Peyer's patch (tissue), 4 donors: ENCODE measurements around the gene NKAIN2. TPM values are rescaled to one million over a fixed set of nuclear protein-coding genes. Genes with fewer than 3 reads are reported as not detected.

Experiments used
- DNase-seq, 3 donors: peaks; one replicate each; pipeline ENCODE4 v3.0.0-alpha.2; 2017 to 2019
- H3K27ac ChIP-seq, 4 donors: fragments of 200-600 bp; sonication (generic); one replicate each; pipeline ENCODE4 v1.5.1; 2016 to 2019
- H3K27me3 ChIP-seq, 2 donors: fragments of 200-600 bp; sonication (generic); one replicate each; pipeline ENCODE4 v1.5.1; 2019
- H3K36me3 ChIP-seq, 3 donors: fragments of 200-600 bp; sonication (generic); one replicate each; pipeline ENCODE4 v1.5.1; 2016 to 2019
- H3K4me1 ChIP-seq, 4 donors: fragments of 200-600 bp; sonication (generic); one replicate each; pipeline ENCODE4 v1.5.1; 2016 to 2019
- H3K4me3 ChIP-seq, 4 donors: fragments of 200-600 bp; sonication (generic); 1 replicate in 3 of 4; 2 replicates in 1 of 4; pipeline ENCODE4 v1.5.1; 2016 to 2019; ENCODE audit warnings: mild to moderate bottlenecking in 1 of 4
- H3K9me3 ChIP-seq, 4 donors: fragments of 200-600 bp; sonication (generic); one replicate each; pipeline ENCODE4 v1.5.1; 2016 to 2019; ENCODE audit warnings: mild to moderate bottlenecking in 1 of 4
- CTCF ChIP-seq, 6 experiments: fragments of 450-650 bp in 4 of 6; fragments of 200-600 bp in 2 of 6; sonication (generic) in 1 of 6; IDR thresholded peaks; one replicate each; pipeline ENCODE4 v1.5.1; 2017 to 2019; ENCODE audit warnings: antibody characterized with exemption in 6 of 6, mild to moderate bottlenecking in 3 of 6, moderate library complexity in 1 of 6
- POLR2A ChIP-seq, 2 donors: fragments of 450-650 bp; IDR thresholded peaks; one replicate each; pipeline ENCODE4 v1.5.1; 2017; ENCODE audit warnings: antibody characterized with exemption in 2 of 2, mild to moderate bottlenecking in 2 of 2, moderate library complexity in 2 of 2
- total RNA-seq, 4 donors: library from RNA; depleted of rRNA; stranded (reverse); fragments of >200 nt; gene quantifications; one replicate each; pipeline ENCODE4 v1.1.0, GENCODE V29; 2016

Gene NKAIN2
- total RNA-seq, 4 donors from 2014 or later, result not detected

DNA sequence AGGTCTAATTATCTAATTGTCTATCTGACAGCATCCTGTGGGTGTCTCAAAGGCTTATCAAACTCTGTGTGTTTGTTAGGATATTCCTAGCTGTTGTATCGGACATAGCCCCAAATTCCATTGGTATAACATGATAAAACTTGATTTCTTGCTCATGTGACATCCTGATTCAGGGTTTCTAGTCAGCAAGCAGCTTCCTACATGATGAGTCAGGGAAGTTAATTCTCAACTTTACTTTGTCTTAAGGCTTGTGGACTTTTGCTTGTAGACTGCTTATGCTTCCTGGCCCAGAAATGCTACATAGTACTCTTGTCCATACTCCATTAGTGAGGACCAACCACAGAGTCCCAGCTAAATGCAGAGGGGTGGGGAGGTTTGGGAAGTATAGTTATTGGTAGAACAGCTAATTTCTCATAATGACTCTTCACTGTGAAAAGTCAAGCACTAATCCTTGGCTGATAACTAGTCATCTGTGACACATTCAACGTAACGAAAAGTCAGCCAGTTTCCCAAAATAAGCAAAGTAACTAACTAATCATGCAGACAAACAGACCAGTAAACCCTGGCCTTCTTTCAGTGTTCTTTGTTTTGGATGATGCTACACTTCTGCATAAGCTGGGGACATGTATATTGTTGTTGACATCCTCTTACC, 25.8 kb downstream of the NKAIN2 start:
- Histone ChIP-seq H3K9me3 (no peaks in the 10 kb centered on the region), H3K27ac (no peak overlapping the region), H3K4me3 (no peak overlapping the region), H3K36me3 (no peaks in the 10 kb centered on the region), H3K4me1 (no peaks in the 10 kb centered on the region), H3K27me3 (no peaks in the 10 kb centered on the region)
- no peak for TF ChIP-seq POLR2A (IDR thresholded peaks at IDR 0.05)
- no peak for TF ChIP-seq CTCF (IDR thresholded peaks at IDR 0.05)
- no peak for DNase-seq

GRCh38 chr6:123830120-123830519, 26.5 kb downstream of the NKAIN2 start:
- Histone ChIP-seq H3K4me3 (no peak overlapping the region), H3K36me3 (no peaks in the 10 kb centered on the region), H3K27me3 (no peaks in the 10 kb centered on the region), H3K4me1 (no peaks in the 10 kb centered on the region), H3K27ac (no peak overlapping the region), H3K9me3 (no peaks in the 10 kb centered on the region)
- no peak for DNase-seq
- no peak for TF ChIP-seq CTCF (IDR thresholded peaks at IDR 0.05)
- TF ChIP-seq POLR2A (IDR thresholded peaks at IDR 0.05), result no peak

- Histone ChIP-seq H3K36me3 (no peaks in the 10 kb centered on the region), H3K27me3 (no peaks in the 10 kb centered on the region), H3K4me3 (no peak overlapping the region), H3K27ac (no peak overlapping the region), H3K4me1 (no peaks in the 10 kb centered on the region), H3K9me3 (no peaks in the 10 kb centered on the region)
- no peak for DNase-seq
- TF ChIP-seq POLR2A (IDR thresholded peaks at IDR 0.05) (no peak), CTCF (IDR thresholded peaks at IDR 0.05) (no peak)
Observed at GRCh38 chr6:123838505-123839234, 35.0 kb downstream of the NKAIN2 start.

DNA sequence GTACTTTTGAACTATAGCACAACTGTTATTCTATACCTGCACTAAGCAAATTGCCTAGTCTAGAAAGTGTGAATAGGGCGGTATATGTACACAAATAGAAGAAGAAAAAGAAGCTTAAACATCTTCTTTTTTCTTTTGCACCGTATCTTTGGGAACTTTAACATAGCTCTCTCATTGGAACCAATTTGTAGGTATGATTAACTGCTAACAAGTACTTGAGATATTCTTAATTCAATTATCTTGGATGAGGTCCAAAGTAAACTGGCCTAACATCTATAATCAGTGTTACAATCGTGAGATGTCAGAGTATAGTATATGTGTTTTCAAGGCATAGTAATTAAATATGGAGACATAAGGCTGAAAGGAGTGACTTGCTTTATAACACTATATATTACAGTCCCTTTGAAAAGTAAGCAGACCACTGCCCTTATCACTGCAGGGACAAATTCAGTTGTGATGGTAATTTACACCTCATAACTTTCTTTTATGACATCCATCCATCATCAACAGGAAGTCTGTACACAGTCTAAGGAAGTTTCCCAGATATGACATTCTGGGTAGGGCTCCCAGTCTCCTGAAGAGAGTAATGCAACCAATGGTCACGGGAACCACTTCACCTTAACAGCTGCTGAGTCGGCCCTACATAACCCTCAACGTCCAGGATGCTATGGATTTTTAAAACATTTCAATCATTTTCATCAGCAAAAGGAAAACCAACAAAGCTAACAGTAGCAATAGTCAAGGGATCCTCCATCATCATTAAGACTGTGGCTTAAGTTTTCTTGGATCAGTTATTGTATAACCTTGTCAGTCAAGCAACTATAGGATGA, 37.6 kb downstream of the NKAIN2 start:
- DNase-seq, result no peak
- H3K27me3 ChIP-seq, result no peaks in the 10 kb centered on the region
- no peaks in the 10 kb centered on the region for H3K4me1 ChIP-seq

More for the DNA sequence above, 37.6 kb downstream of the NKAIN2 start:
- Histone ChIP-seq H3K9me3 (no peaks in the 10 kb centered on the region), H3K27ac (no peak overlapping the region), H3K4me3 (no peak overlapping the region), H3K36me3 (no peaks in the 10 kb centered on the region)
- no peak for TF ChIP-seq POLR2A (IDR thresholded peaks at IDR 0.05)
- TF ChIP-seq CTCF (IDR thresholded peaks at IDR 0.05), result no peak
